Activated naive CD4-positive, alpha-beta T cell treated with anti-CD3 and anti-CD28 coated beads for 36 hours (primary cell): ENCODE data around the gene PCNX1. TPM values are rescaled to one million over a fixed set of nuclear protein-coding genes. Genes with fewer than 3 reads are reported as not detected.
"Not testable (repeated sequence)": the region's sequence is repeated elsewhere in the genome, so short reads cannot be mapped to it uniquely, and the experiment has no call there.

Experiments
- CTCF ChIA-PET: fragments of 350-600 bp; sonication (Branson Sonifier 250); formaldehyde crosslinking; loops from one replicate; lab custom pipeline; 2021; ENCODE audit warnings: antibody characterized with exemption; lab: Charles Lee
- DNase-seq: peaks from one replicate; pipeline ENCODE4 v3.0.0-alpha.2; 2020
- H3K27ac Mint-ChIP-seq: one replicate; pipeline ENCODE4 v1.8.0; 2021; ENCODE audit warnings: mild to moderate bottlenecking, mixed read lengths
- H3K27me3 Mint-ChIP-seq: one replicate; pipeline ENCODE4 v1.8.0; 2021; ENCODE audit warnings: low read depth, mixed read lengths
- H3K36me3 Mint-ChIP-seq: one replicate; pipeline ENCODE4 v1.8.0; 2021; ENCODE audit warnings: low read depth, mixed read lengths
- H3K4me1 Mint-ChIP-seq: one replicate; pipeline ENCODE4 v1.8.0; 2021; ENCODE audit warnings: low read depth, mixed read lengths
- H3K4me3 Mint-ChIP-seq: one replicate; pipeline ENCODE4 v1.8.0; 2021; ENCODE audit warnings: mild to moderate bottlenecking, moderate library complexity, mixed read lengths
- H3K9me3 Mint-ChIP-seq: one replicate; pipeline ENCODE4 v1.8.0; 2021; ENCODE audit warnings: mixed read lengths
- intact Hi-C: fragments of 100-400 bp; cut with micrococcal nuclease; formaldehyde crosslinking; loops from one replicate; pipeline ENCODE4 v1.15.1; 2023
- total RNA-seq, 2 experiments: library from RNA; stranded (reverse); gene quantifications; one replicate each; pipeline ENCODE4 v1.2.3, GENCODE V29; 2021

PCNX1 gene
- total RNA-seq, 2 experiments from 2014 or later = 51.9 to 63.1 TPM

DNA sequence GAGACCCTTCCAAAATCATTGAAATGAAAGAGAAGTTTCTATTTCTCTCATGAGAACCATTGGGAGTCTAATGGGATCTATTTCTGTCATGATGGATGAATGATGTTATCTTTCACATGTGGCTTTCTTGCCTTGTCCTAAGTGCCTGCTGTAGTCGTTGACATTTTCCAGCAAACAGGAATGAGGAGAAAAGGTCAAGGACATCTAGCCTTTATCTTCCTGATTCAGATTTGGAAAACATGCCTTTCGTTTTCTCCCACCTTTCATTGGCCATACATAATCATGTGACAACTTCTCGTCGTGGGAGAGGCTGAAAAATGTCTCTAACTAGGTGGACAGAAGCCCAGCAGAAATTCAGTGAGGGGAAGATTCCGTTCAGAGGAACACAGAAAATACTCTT lies 94.5 kb downstream of the PCNX1 start:
- intact Hi-C loops = no loop called here
- Mint-ChIP-seq H3K4me3 (no peak overlapping the region), H3K4me1 (peaks cover 83% of the 10 kb centered on the region), H3K27me3 (no peaks in the 10 kb centered on the region), H3K27ac (peak overlapping the region; percentile 72), H3K36me3 (peaks cover 28% of the 10 kb centered on the region), H3K9me3 (no peaks in the 10 kb centered on the region)
- CTCF ChIA-PET = no interaction called here
- DNase-seq = no peak

DNA sequence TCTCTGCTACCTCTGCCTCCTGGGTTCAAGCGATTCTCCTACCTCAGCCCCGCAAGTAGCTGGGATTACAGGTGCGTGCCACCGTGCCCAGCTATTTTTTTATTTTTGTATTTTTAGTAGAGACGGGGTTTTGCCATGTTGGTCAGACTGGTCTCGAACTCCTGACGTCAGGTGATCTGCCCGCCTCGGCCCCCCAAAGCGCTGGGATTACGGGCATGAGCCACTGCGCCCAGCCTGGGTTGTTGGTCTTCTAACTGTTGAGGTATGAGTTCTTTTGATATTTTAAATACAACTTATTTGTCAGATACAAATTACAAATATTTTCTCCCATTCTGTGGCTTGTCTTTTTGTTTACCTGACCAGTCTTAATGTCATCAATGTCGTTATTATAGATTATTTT lies 95.9 kb downstream of the PCNX1 start:
- Mint-ChIP-seq H3K27ac (peak overlapping the region; percentile 36), H3K4me3 (no peak overlapping the region), H3K4me1 (peaks cover 78% of the 10 kb centered on the region), H3K36me3 (peaks cover 28% of the 10 kb centered on the region), H3K9me3 (no peaks in the 10 kb centered on the region), H3K27me3 (no peaks in the 10 kb centered on the region)
- DNase-seq = no peak
- intact Hi-C loops = no loop called here
- CTCF ChIA-PET = interaction anchor here (1.1 kb wide), 1 partner anchor 9 kb away, joined by 4 read pairs; no protein-coding TSS in a partner anchor

DNA sequence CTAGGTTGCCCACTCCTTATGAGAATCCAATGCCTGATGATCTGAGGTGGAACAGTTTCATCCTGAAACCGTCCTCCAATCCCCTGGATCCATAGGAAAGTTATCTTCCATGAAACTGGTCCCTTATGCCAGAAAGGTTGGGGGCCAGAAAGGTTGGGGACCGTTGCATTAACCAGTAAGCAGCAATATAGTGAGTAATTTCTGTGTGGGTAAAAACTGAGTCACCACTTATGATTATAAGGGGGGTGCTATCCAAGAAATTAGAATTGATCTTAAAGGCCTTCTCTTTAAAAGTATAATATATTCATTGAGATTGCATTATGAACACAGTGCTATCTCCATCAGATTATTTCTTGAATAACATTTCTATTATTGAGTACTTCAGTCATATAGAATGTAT lies 97.2 kb downstream of the PCNX1 start:
- H3K9me3 Mint-ChIP-seq = no peaks in the 10 kb centered on the region
- intact Hi-C loops = no loop called here
- H3K27me3 Mint-ChIP-seq = no peaks in the 10 kb centered on the region
- H3K4me3 Mint-ChIP-seq = no peak overlapping the region
- H3K27ac Mint-ChIP-seq = no peak overlapping the region
- DNase-seq = no peak
- CTCF ChIA-PET = interaction anchor here (1.1 kb wide), 1 partner anchor 8 kb away, joined by 4 read pairs; no protein-coding TSS in a partner anchor
- H3K4me1 Mint-ChIP-seq = peaks cover 70% of the 10 kb centered on the region
- H3K36me3 Mint-ChIP-seq = peaks cover 28% of the 10 kb centered on the region

DNA sequence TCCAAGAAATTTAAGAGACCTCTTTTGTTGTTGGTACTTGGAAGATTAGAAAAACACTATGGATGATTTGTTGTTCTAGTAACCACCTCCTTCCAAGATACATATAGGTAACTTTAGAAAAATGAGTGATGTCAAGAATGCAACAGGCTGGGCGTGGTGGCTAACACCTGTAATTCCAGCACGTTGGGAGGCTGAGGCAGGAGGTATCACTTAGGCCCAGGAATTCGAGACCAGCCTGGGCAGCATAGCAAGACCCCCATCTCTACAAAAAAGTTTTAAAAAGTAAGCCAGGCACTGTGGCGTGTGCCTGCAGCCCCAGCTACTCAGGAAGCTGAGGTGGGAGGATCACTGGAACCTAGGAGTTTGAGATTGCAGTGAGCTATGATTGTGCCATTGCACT lies 97.8 kb downstream of the PCNX1 start:
- no peaks in the 10 kb centered on the region for H3K27me3 Mint-ChIP-seq
- no peak for DNase-seq
- CTCF ChIA-PET = no interaction called here
- H3K36me3 Mint-ChIP-seq = peaks cover 28% of the 10 kb centered on the region
- no peak overlapping the region for H3K4me3 Mint-ChIP-seq
- H3K4me1 Mint-ChIP-seq = peaks cover 66% of the 10 kb centered on the region
- no peak overlapping the region for H3K27ac Mint-ChIP-seq
- H3K9me3 Mint-ChIP-seq = no peaks in the 10 kb centered on the region
- intact Hi-C loops = no loop called here

DNA sequence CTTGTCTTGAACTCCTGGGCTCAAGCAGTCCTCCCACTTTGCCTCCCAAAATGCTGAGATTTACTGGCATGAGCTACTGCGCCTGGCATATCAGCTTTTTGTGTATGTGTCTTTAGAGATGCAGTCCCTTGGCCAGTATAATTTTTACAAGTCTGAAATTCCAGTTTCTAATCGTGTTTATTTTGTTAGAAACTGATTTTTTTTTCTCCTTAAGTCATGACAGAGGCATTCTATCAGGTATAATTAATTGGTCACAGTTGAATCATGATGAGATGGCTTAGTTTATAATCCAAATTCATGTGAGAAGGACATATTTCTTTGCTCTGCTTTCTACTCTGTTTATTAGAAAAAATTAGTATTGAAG lies 98.9 kb downstream of the PCNX1 start:
- intact Hi-C loops = no loop called here
- CTCF ChIA-PET = no interaction called here
- DNase-seq = no peak
- Mint-ChIP-seq H3K36me3 (peaks cover 28% of the 10 kb centered on the region), H3K9me3 (no peaks in the 10 kb centered on the region), H3K4me3 (no peak overlapping the region), H3K27ac (no peak overlapping the region), H3K4me1 (peaks cover 67% of the 10 kb centered on the region), H3K27me3 (no peaks in the 10 kb centered on the region)

DNA sequence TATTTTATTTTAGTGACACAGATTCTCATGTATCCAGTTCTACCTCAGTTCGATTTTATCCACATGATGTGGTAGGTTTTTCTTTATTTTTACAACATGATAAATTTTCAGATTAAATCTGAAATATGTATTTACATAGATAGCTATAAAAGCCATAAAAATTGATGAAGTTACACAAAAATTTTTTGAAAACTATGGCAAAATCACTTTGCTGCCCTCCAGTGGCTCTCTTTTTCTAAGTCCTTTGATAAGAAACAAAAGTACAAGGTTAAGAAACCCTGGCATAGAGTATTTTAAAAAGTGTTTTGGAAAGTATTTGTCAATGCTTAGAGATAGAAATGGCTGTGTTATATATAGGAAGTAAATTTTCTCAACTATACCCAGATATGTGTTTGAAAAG lies 104.2 kb downstream of the PCNX1 start:
- DNase-seq = no peak
- Mint-ChIP-seq H3K27ac (no peak overlapping the region), H3K4me1 (peaks cover 31% of the 10 kb centered on the region), H3K27me3 (no peaks in the 10 kb centered on the region), H3K4me3 (no peak overlapping the region), H3K36me3 (peaks cover 30% of the 10 kb centered on the region), H3K9me3 (no peaks in the 10 kb centered on the region)
- CTCF ChIA-PET = interaction anchor here (1.4 to 2.1 kb wide), 3 partner anchors 10 to 194 kb away, joined by 4 to 9 read pairs (median 4); no protein-coding TSS in a partner anchor
- intact Hi-C loops = loop anchor here (5.0 kb wide), 1 partner anchor 39 kb away; no protein-coding TSS in a partner anchor

DNA sequence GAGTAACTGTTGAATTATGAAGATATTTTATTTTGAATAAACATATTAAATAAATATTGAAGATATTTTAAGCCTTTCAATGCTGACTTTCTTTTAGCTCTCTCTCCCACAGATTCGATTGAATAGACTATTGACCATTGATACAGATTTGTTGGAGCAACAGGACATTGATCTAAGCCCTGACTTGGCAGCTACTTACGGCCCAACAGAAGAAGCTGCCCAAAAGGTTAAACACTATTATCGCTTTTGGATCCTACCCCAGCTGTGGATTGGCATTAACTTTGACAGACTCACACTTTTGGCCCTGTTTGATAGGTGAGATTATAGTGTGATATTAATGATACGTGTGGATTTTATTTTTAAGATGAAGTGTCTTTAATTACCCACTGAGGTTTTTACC lies 105.6 kb downstream of the PCNX1 start:
- H3K4me1 Mint-ChIP-seq = peaks cover 28% of the 10 kb centered on the region
- intact Hi-C loops = loop anchor here (5.0 kb wide), 1 partner anchor 41 kb away; no protein-coding TSS in a partner anchor

DNA sequence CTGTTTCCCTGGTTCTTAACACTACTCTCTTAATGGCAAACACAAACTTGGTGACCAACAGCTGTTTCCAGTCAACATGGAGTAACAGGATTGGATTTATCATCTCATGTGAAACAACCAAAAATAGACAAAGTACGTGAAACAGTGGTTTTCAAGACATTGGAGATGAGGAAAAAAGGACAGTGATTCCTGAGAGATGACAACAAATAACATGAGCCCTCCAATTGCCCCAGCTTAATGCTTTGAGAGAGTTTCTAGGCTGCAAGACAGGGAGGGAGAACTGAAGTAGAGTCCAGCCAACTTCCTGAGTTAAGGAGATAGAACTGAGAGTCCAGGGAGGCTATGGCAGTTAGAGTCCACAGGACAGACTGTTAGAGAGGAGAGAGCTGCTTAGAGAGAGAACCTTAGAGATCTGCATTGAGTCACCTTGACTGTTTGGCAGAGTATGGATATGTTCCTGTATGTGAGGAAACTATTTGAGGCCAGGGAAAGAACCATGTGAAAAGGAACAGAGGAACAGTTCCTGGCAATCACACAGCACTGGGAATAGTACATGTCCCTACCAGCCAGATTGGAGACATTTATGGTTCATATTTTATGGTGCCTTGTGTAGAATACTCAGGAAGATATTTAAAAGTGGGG lies 106.4 kb downstream of the PCNX1 start:
- Mint-ChIP-seq H3K9me3 (no peaks in the 10 kb centered on the region), H3K4me1 (peaks cover 25% of the 10 kb centered on the region), H3K36me3 (peaks cover 37% of the 10 kb centered on the region), H3K4me3 (no peak overlapping the region), H3K27ac (no peak overlapping the region), H3K27me3 (no peaks in the 10 kb centered on the region)
- DNase-seq = no peak
- intact Hi-C loops = loop anchor here (5.0 kb wide), 1 partner anchor 41 kb away; no protein-coding TSS in a partner anchor
- CTCF ChIA-PET = interaction anchor here (0.6 kb wide), 1 partner anchor 1268 kb away, joined by 6 read pairs; no protein-coding TSS in a partner anchor

More for the DNA sequence above, 105.6 kb downstream of the PCNX1 start:
- H3K27ac Mint-ChIP-seq = no peak overlapping the region
- no peaks in the 10 kb centered on the region for H3K9me3 Mint-ChIP-seq
- no peak overlapping the region for H3K4me3 Mint-ChIP-seq
- DNase-seq = no peak
- H3K27me3 Mint-ChIP-seq = no peaks in the 10 kb centered on the region
- peaks cover 37% of the 10 kb centered on the region for H3K36me3 Mint-ChIP-seq
- CTCF ChIA-PET = interaction anchor here (1.4 kb wide), 1 partner anchor 8 kb away, joined by 4 read pairs; no protein-coding TSS in a partner anchor

DNA sequence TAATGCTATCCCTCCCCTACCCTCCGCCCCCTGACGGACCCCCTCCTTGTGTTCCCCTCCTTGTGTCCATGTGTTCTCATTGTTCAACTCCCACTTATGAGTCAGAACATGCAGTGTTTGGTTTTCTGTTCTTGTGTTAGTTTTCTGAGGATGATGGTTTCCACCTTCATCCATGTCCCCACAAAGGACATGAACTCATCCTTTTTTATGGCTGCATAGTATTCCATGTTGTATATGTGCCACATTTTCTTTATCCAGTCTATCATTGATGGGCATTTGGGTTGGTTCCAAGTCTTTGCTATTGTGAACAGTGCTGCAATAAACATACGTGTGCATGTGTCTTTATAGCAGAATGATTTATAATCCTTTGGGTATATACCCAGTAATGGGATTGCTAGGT lies 112.7 kb downstream of the PCNX1 start:
- peaks cover 16% of the 10 kb centered on the region for H3K9me3 Mint-ChIP-seq
- H3K4me3 Mint-ChIP-seq, intact Hi-C loops, H3K27ac Mint-ChIP-seq, H3K27me3 Mint-ChIP-seq, DNase-seq: not testable (repeated sequence)
- CTCF ChIA-PET = interaction anchor here (0.6 kb wide), 1 partner anchor 30 kb away, joined by 3 read pairs; no protein-coding TSS in a partner anchor
- peaks cover 34% of the 10 kb centered on the region for H3K4me1 Mint-ChIP-seq
- H3K36me3 Mint-ChIP-seq = peaks cover 50% of the 10 kb centered on the region

DNA sequence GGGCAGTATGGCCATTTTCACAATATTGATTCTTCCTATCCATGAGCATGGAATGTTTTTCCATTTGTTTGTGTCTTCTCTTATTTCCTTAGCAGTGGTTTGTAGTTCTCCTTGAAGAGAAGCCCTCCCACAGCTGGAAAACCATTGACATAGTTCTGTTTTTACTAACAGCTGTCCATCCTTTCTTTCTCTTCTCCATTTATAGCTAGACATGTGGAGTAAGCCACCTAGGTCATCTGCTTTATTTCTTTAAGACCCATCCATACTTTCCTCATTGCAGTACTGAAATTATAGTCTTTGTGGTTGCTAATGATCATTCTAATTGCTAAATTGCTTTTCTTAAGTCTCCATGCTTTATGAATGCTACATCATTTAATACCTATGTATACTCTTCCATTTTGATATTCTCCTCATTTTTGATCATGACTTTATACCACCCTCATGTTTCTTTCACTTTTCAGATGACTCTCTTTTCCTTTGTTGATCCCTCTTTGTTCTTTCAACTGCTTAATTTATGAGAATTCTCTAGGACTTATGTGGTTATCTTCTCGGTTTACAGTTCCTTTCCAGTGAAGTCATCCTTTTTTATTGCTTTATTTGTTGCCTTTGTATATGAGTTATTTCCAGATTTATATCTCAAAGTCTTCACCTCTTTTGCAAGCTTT lies 114.2 kb downstream of the PCNX1 start:
- H3K36me3 Mint-ChIP-seq = peaks cover 42% of the 10 kb centered on the region
- peaks cover 16% of the 10 kb centered on the region for H3K9me3 Mint-ChIP-seq
- no peak for DNase-seq
- no peak overlapping the region for H3K27ac Mint-ChIP-seq
- no peak overlapping the region for H3K4me3 Mint-ChIP-seq
- CTCF ChIA-PET = interaction anchor here (1.0 to 1.4 kb wide), 3 partner anchors 9 to 49 kb away, joined by 3 to 4 read pairs (median 3); no protein-coding TSS in a partner anchor
- intact Hi-C loops = loop anchor here (1.0 kb wide), 1 partner anchor 136 kb away; no protein-coding TSS in a partner anchor
- H3K4me1 Mint-ChIP-seq = peaks cover 32% of the 10 kb centered on the region
- H3K27me3 Mint-ChIP-seq = no peaks in the 10 kb centered on the region

DNA sequence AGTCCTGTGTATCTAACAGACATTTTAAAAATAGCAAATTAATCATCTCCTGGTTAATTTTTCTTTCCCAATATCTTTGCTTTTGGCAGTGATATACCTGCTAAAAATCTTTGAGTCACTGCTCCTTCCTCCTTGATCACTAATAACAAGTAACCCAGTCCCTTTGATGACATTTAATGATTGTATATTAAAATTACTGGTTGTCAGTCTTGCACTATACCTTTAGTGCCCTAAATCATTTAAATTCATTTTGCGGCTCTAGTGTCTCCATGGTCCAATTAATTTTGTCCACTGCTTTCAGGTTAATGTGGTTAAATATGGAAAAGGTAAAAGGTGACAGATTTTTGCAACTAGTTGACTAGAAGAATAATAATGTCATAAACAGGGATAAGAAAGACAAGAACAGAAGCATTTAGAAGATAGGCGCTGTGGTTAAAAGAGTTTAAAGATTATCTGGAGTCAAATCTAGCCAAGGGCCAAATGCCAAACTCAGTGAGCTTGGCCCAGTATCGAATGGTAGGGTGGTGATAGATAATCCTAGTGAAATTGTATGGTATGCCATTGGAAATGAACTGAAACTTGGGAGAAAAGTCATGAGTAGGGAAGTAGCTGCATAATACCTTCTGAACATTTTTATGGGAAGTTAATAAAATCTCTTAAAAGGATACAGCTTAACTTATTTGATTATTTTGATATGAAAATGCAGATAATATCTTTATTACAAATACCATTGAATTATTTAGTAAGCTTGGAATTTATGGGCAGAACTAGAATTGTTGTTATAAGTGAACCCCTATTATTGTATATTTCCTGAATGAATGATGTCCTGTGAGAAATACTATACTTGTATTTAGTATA lies 115.0 kb downstream of the PCNX1 start:
- CTCF ChIA-PET = interaction anchor here (1.0 to 1.4 kb wide), 3 partner anchors 12 to 50 kb away, joined by 3 read pairs; no protein-coding TSS in a partner anchor
- Mint-ChIP-seq H3K9me3 (peaks cover 16% of the 10 kb centered on the region), H3K4me3 (no peak overlapping the region), H3K27ac (no peak overlapping the region), H3K4me1 (peaks cover 33% of the 10 kb centered on the region), H3K27me3 (no peaks in the 10 kb centered on the region), H3K36me3 (peaks cover 36% of the 10 kb centered on the region)
- intact Hi-C loops = no loop called here
- DNase-seq = no peak

DNA sequence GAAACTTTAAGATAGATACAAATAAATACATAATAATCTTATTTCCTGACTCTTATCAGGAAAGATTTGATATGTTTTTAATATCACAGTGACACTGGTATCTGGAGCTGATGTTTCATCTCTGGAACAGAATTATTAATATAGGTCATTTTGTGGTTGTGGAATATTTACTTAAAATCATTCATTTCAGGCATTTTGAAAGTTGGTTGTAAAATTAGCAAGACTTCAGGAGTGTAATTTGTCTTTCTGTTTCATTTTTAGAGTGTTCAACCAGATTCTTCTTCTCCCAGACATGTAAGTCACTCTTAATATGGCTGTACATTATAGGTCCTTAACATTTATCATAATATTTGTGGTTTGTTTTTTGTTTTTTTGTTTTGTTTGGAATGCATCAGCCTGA lies 115.7 kb downstream of the PCNX1 start:
- no peak for DNase-seq
- Mint-ChIP-seq H3K4me1 (peaks cover 33% of the 10 kb centered on the region), H3K27me3 (no peaks in the 10 kb centered on the region), H3K36me3 (peaks cover 35% of the 10 kb centered on the region), H3K4me3 (no peak overlapping the region), H3K27ac (no peak overlapping the region), H3K9me3 (peaks cover 16% of the 10 kb centered on the region)
- intact Hi-C loops = no loop called here
- CTCF ChIA-PET = interaction anchor here (0.7 to 1.0 kb wide), 2 partner anchors 39 to 378 kb away, joined by 3 read pairs; no protein-coding TSS in a partner anchor
